Measurements from ENCODE around the gene DNAJB8. TPM values are rescaled to one million over a fixed set of nuclear protein-coding genes. Genes with fewer than 3 reads are reported as not detected.
A peak's percentile ranks its signal among the peaks of the same experiment; 100 is the strongest.

Gene DNAJB8
- total RNA-seq, 1 donor: not detected

GRCh38 chr3:128493570-128494366 lies 27.1 kb upstream of the DNAJB8 start:
- DNase-seq (ENCODE audit: insufficient read length, low spot score, missing footprints): peak; percentile 85
- H3K36me3 ChIP-seq (ENCODE audit: insufficient read depth, low read length): no peaks in the 10 kb centered on the region
- H3K4me2 ChIP-seq (ENCODE audit: insufficient read depth, low read length): no peak overlapping the region
- H3K27me3 ChIP-seq (ENCODE audit: insufficient read depth, low read length): peaks cover 75% of the 10 kb centered on the region
- no peaks in the 10 kb centered on the region for H3K79me2 ChIP-seq (ENCODE audit: insufficient read depth, low read length)
- H3K4me1 ChIP-seq (ENCODE audit: insufficient read depth, low read length): peaks cover 11% of the 10 kb centered on the region
- H3K27ac ChIP-seq (ENCODE audit: low read depth, low read length): no peak overlapping the region
- H3K9me3 ChIP-seq (ENCODE audit: low read depth, low read length): no peaks in the 10 kb centered on the region
- no peak for TF ChIP-seq CTCF (IDR thresholded peaks at IDR 0.05; ENCODE audit: extremely low read depth, low read depth, low read length)
- H3K4me3 ChIP-seq (ENCODE audit: insufficient read depth, low read length): no peak overlapping the region
- peaks cover 23% of the 10 kb centered on the region for H4K20me1 ChIP-seq (ENCODE audit: insufficient read depth, low read length)
- no peak overlapping the region for H2AFZ ChIP-seq (ENCODE audit: low read length)

GRCh38 chr3:128492671-128493569 lies 26.2 kb upstream of the DNAJB8 start, which contains the start of gene GATA2:
GATA2 (minus strand) TSS chr3:128493201; CDS start chr3:128487031, 6,170 bp downstream.
- no peak within 1 kb of the TSS for H3K4me3 ChIP-seq (ENCODE audit: insufficient read depth, low read length)
- peaks cover 23% of the 10 kb centered on the region for H4K20me1 ChIP-seq (ENCODE audit: insufficient read depth, low read length)
- DNase-seq (ENCODE audit: insufficient read length, low spot score, missing footprints): peak; percentile 71
- H3K9me3 ChIP-seq (ENCODE audit: low read depth, low read length): no peaks in the 10 kb centered on the region
- peaks cover 75% of the 10 kb centered on the region for H3K27me3 ChIP-seq (ENCODE audit: insufficient read depth, low read length)
- H3K36me3 ChIP-seq (ENCODE audit: insufficient read depth, low read length): no peaks in the 10 kb centered on the region
- no peak within 1 kb of the TSS for H2AFZ ChIP-seq (ENCODE audit: low read length)
- no peak within 1 kb of the TSS for H3K27ac ChIP-seq (ENCODE audit: low read depth, low read length)
- H3K4me2 ChIP-seq (ENCODE audit: insufficient read depth, low read length): no peak within 1 kb of the TSS
- H3K4me1 ChIP-seq (ENCODE audit: insufficient read depth, low read length): peaks cover 11% of the 10 kb centered on the region
- H3K79me2 ChIP-seq (ENCODE audit: insufficient read depth, low read length): no peaks in the 10 kb centered on the region
- no peak for TF ChIP-seq CTCF (IDR thresholded peaks at IDR 0.05; ENCODE audit: extremely low read depth, low read depth, low read length)

GRCh38 chr3:128491941-128492670 lies 25.4 kb upstream of the DNAJB8 start:
- Histone ChIP-seq H3K36me3 (ENCODE audit: insufficient read depth, low read length) (no peaks in the 10 kb centered on the region), H3K9me3 (ENCODE audit: low read depth, low read length) (no peaks in the 10 kb centered on the region), H3K4me2 (ENCODE audit: insufficient read depth, low read length) (no peak overlapping the region), H2AFZ (ENCODE audit: low read length) (no peak overlapping the region), H3K4me3 (ENCODE audit: insufficient read depth, low read length) (no peak overlapping the region), H3K4me1 (ENCODE audit: insufficient read depth, low read length) (peaks cover 6% of the 10 kb centered on the region), H3K27me3 (ENCODE audit: insufficient read depth, low read length) (peaks cover 72% of the 10 kb centered on the region), H3K79me2 (ENCODE audit: insufficient read depth, low read length) (no peaks in the 10 kb centered on the region), H3K27ac (ENCODE audit: low read depth, low read length) (no peak overlapping the region), H4K20me1 (ENCODE audit: insufficient read depth, low read length) (peaks cover 23% of the 10 kb centered on the region)
- no peak for TF ChIP-seq CTCF (IDR thresholded peaks at IDR 0.05; ENCODE audit: extremely low read depth, low read depth, low read length)
- DNase-seq (ENCODE audit: insufficient read length, low spot score, missing footprints): no peak
